Parathyroid adenoma (tissue), 2 donors: ENCODE results near the gene FXYD2.
"Not testable (repeated sequence)": the region's sequence is repeated elsewhere in the genome, so short reads cannot be mapped to it uniquely, and the experiment has no call there.

Experiments
- H2AFZ ChIP-seq: fragments of 300-600 bp; sonication (generic); one replicate; pipeline ENCODE4 v1.7.0; 2017; ENCODE audit warnings: antibody characterized with exemption, mild to moderate bottlenecking
- H3K27ac ChIP-seq: fragments of 300-600 bp; sonication (generic); one replicate; pipeline ENCODE4 v1.7.0; 2017
- H3K27me3 ChIP-seq: fragments of 300-600 bp; sonication (generic); one replicate; pipeline ENCODE4 v1.7.0; 2017; ENCODE audit warnings: low read length; ENCODE audit not compliant: control insufficient read depth, insufficient read depth
- H3K36me3 ChIP-seq: fragments of 300-600 bp; sonication (generic); one replicate; pipeline ENCODE4 v1.7.0; 2017; ENCODE audit warnings: low read length; ENCODE audit not compliant: control insufficient read depth, insufficient read depth
- H3K4me1 ChIP-seq: fragments of 300-600 bp; sonication (generic); one replicate; pipeline ENCODE4 v1.7.0; 2017; ENCODE audit warnings: control low read depth
- H3K4me2 ChIP-seq: fragments of 300-600 bp; sonication (generic); one replicate; pipeline ENCODE4 v1.7.0; 2017; ENCODE audit warnings: low read length
- H3K4me3 ChIP-seq: fragments of 300-600 bp; sonication (generic); one replicate; pipeline ENCODE4 v1.7.0; 2017; ENCODE audit warnings: low read depth, low read length
- H3K79me2 ChIP-seq: fragments of 300-600 bp; sonication (generic); one replicate; pipeline ENCODE4 v1.7.0; 2017; ENCODE audit warnings: control low read depth
- H3K9ac ChIP-seq: fragments of 300-600 bp; sonication (generic); one replicate; pipeline ENCODE4 v1.7.0; 2017; ENCODE audit warnings: mild to moderate bottlenecking
- H3K9me3 ChIP-seq: fragments of 300-600 bp; sonication (generic); one replicate; pipeline ENCODE4 v1.7.0; 2017; ENCODE audit warnings: low read length; ENCODE audit not compliant: control insufficient read depth
- CTCF ChIP-seq: fragments of 300-600 bp; sonication (generic); IDR thresholded peaks from one replicate; pipeline ENCODE4 v1.7.0; 2017; ENCODE audit warnings: antibody characterized with exemption, mild to moderate bottlenecking
- donor health status: primary hyperparathyroidism.

FXYD2 gene

DNA sequence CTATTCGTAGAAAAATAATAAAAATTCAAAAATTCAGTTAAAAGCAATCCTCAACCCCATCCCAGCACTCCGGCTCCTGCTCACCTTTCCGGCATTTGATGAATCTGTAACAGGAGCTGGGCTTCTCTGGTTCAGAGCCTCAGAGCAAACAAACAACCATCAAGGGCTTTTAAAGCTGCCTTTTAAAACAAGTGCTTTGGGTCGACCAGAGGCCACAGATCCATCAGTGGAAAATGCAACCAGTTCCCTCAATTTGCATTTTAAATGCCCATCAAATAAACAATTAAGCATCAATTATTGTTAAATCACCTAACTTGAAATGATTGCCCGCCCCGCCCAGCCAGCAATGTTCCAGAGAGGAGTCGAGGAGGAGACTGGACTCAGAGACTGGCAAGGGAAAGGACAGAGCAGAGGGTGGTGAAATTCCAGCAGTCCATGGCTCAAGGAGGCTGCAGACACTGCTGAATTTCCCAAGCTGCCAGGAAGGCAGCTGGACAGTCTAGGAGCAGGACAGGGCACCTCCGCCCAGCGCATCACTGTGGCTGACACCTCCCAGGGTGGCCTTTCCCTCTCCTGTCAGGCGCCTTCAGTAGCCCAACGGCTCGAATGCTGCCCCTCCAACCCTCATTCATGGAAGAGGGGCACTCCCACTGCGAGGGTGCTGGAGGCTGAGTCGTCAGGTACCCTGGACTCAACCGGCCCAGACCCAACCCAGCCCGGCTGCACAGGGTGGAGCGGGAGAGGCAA, 44.4 kb upstream of the FXYD2 start:
- no peaks in the 10 kb centered on the region for H3K36me3 ChIP-seq
- no peak overlapping the region for H3K4me2 ChIP-seq
- no peaks in the 10 kb centered on the region for H3K79me2 ChIP-seq
- H3K27me3 ChIP-seq, result no peaks in the 10 kb centered on the region
- no peak overlapping the region for H2AFZ ChIP-seq
- H3K27ac ChIP-seq, result no peak overlapping the region
- no peaks in the 10 kb centered on the region for H3K9me3 ChIP-seq
- no peak overlapping the region for H3K4me3 ChIP-seq
- H3K9ac ChIP-seq, result no peak overlapping the region
- no peaks in the 10 kb centered on the region for H3K4me1 ChIP-seq
- TF ChIP-seq CTCF, result no peak

DNA sequence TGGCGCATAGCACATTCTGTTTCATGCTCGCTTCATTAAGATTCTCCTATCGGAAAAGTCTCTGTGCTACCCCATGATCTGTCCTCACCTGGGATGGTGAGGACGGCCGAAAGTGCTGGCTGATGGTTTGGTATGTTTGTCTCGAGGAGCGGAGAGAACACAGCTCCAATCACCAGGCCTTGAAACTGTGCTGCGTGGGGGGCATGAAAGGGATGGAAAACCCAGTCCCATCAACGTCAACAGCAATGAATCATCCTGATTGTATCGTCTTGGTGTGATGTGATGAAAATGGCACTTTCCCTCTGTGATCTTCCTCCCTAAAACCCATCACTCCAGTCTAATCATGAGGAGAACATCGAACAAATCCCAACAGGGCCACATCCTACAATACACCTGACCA, 43.5 kb upstream of the FXYD2 start:
- no peak overlapping the region for H3K4me3 ChIP-seq
- no peaks in the 10 kb centered on the region for H3K9me3 ChIP-seq
- no peaks in the 10 kb centered on the region for H3K27me3 ChIP-seq
- no peak overlapping the region for H3K9ac ChIP-seq
- H3K27ac ChIP-seq, result no peak overlapping the region
- H3K4me2 ChIP-seq, result no peak overlapping the region
- TF ChIP-seq CTCF, result no peak
- no peak overlapping the region for H2AFZ ChIP-seq
- no peaks in the 10 kb centered on the region for H3K36me3 ChIP-seq
- H3K4me1 ChIP-seq, result no peaks in the 10 kb centered on the region
- no peaks in the 10 kb centered on the region for H3K79me2 ChIP-seq

GRCh38 chr11:117866526-117866925, 42.0 kb upstream of the FXYD2 start:
- Histone ChIP-seq H3K27ac (no peak overlapping the region), H2AFZ (no peak overlapping the region), H3K9ac (no peak overlapping the region), H3K4me3 (no peak overlapping the region), H3K9me3 (no peaks in the 10 kb centered on the region), H3K79me2 (no peaks in the 10 kb centered on the region), H3K27me3 (no peaks in the 10 kb centered on the region), H3K36me3 (no peaks in the 10 kb centered on the region), H3K4me2 (no peak overlapping the region), H3K4me1 (no peaks in the 10 kb centered on the region)
- TF ChIP-seq CTCF, result no peak

GRCh38 chr11:117865546-117865945, 41.0 kb upstream of the FXYD2 start:
- H3K36me3 ChIP-seq, H3K4me2 ChIP-seq, H3K4me3 ChIP-seq, H3K79me2 ChIP-seq, H2AFZ ChIP-seq, H3K9ac ChIP-seq, H3K9me3 ChIP-seq, H3K4me1 ChIP-seq, H3K27ac ChIP-seq, H3K27me3 ChIP-seq: not testable (repeated sequence)

DNA sequence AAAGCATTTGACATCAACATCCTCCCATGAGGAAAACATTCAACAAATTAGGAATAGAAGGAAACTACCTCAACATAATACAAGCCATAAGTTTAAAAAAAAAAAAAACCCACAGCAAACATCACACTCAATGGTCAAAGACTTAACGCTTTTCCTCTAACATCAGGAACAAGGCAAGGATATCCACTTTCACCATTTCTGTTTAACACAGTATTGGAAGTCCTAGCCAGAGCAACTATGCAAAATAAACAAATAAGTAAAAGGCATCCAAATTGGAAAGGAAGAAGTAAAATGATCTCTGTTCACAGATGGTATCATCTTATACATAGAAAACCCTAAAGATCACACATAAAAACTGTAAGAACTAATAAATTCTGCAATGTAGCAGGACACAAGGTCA, 38.8 kb upstream of the FXYD2 start:
- TF ChIP-seq CTCF, result no peak
- Histone ChIP-seq H3K4me2 (no peak overlapping the region), H3K4me1 (no peaks in the 10 kb centered on the region), H2AFZ (no peak overlapping the region), H3K4me3 (no peak overlapping the region), H3K27ac (no peak overlapping the region), H3K9me3 (no peaks in the 10 kb centered on the region), H3K79me2 (no peaks in the 10 kb centered on the region), H3K27me3 (no peaks in the 10 kb centered on the region), H3K36me3 (no peaks in the 10 kb centered on the region), H3K9ac (no peak overlapping the region)
